Stimulated activated CD8-positive, alpha-beta memory T cell treated with anti-CD3 and anti-CD28 coated beads, Interleukin-2, amount 100 ng/mL, for 1 hour (primary cell): Measurements from ENCODE around the gene TNS1.

Source experiments
- DNase-seq, 2 donors: peaks; one replicate each; pipeline ENCODE4 v3.0.0-alpha.2; 2020; ENCODE audit warnings: low read depth in 2 of 2

Gene TNS1

GRCh38 chr2:218015586-218016521, 13.1 kb upstream of the TNS1 start:
- DNase-seq, result no peak

GRCh38 chr2:218014706-218015585, 12.2 kb upstream of the TNS1 start:
- DNase-seq, result no peak

GRCh38 chr2:218013289-218013688, 10.5 kb upstream of the TNS1 start:
- DNase-seq, result no peak

- DNase-seq, result no peak
Measured at GRCh38 chr2:218012284-218012683, 9.5 kb upstream of the TNS1 start.

GRCh38 chr2:218011653-218012040, 8.9 kb upstream of the TNS1 start:
- no peak for DNase-seq

- no peak for DNase-seq
Measured at GRCh38 chr2:218010984-218011652, 8.3 kb upstream of the TNS1 start.

- no peak for DNase-seq
Measured at GRCh38 chr2:218010140-218010983, 7.6 kb upstream of the TNS1 start.

GRCh38 chr2:218009765-218010139, 7.0 kb upstream of the TNS1 start:
- DNase-seq, result no peak

GRCh38 chr2:218009231-218009630, 6.4 kb upstream of the TNS1 start:
- no peak for DNase-seq

GRCh38 chr2:218008060-218009040, 5.6 kb upstream of the TNS1 start:
- no peak for DNase-seq

- no peak for DNase-seq
Measured at GRCh38 chr2:218006741-218007140, 3.9 kb upstream of the TNS1 start.

- DNase-seq, result no peak
Measured at GRCh38 chr2:218005486-218005885, 2.7 kb upstream of the TNS1 start.

- no peak for DNase-seq
Measured at GRCh38 chr2:218005028-218005427, 2.2 kb upstream of the TNS1 start.

- no peak for DNase-seq
Measured at GRCh38 chr2:218003981-218004419, 1.2 kb upstream of the TNS1 start.

- DNase-seq, result no peak
Measured at GRCh38 chr2:218003281-218003944, 618 bp upstream of the TNS1 start.

GRCh38 chr2:218002143-218002844, 501 bp downstream of the TNS1 start:
- no peak for DNase-seq

GRCh38 chr2:218001629-218002028, 1.2 kb downstream of the TNS1 start:
- no peak for DNase-seq

- no peak for DNase-seq
Measured at GRCh38 chr2:218000136-218000535, 2.7 kb downstream of the TNS1 start.

- no peak for DNase-seq
Measured at GRCh38 chr2:217999595-217999959, 3.2 kb downstream of the TNS1 start.
